T-helper 17 cell (primary cell): Measurements from ENCODE around the gene FAM50B. TPM values are rescaled to one million over a fixed set of nuclear protein-coding genes. Genes with fewer than 3 reads are reported as not detected.

Source experiments
- ATAC-seq: fragments of 150-1000 bp; cut with Tn5 transposase; 2 replicates; pipeline ENCODE4 v1.10.0; 2021; ENCODE audit warnings: mild to moderate bottlenecking, moderate library complexity
- DNase-seq, 3 donors: peaks; one replicate each; pipeline versions ENCODE4 v3.0.0 to v3.0.0-alpha.2; 2020 to 2021
- H3K9me3 ChIP-seq: one replicate; pipeline ENCODE4 v1.7.0; 2013; ENCODE audit warnings: low read length, mild to moderate bottlenecking; ENCODE audit not compliant: control insufficient read depth, poor library complexity, severe bottlenecking
- H3K27ac Mint-ChIP-seq: one replicate; pipeline ENCODE4 v1.8.0; 2022; ENCODE audit warnings: mild to moderate bottlenecking, moderate library complexity, mixed read lengths
- H3K27me3 Mint-ChIP-seq: one replicate; pipeline ENCODE4 v1.8.0; 2022; ENCODE audit warnings: mixed read lengths
- H3K36me3 Mint-ChIP-seq: one replicate; pipeline ENCODE4 v1.8.0; 2022; ENCODE audit warnings: low read depth, mixed read lengths
- H3K4me1 Mint-ChIP-seq: one replicate; pipeline ENCODE4 v1.8.0; 2022; ENCODE audit warnings: mild to moderate bottlenecking, mixed read lengths
- H3K4me3 Mint-ChIP-seq: one replicate; pipeline ENCODE4 v1.8.0; 2022; ENCODE audit warnings: mild to moderate bottlenecking, moderate library complexity, mixed read lengths
- total RNA-seq, 4 donors: library from RNA in 2 of 4; stranded (reverse) in 2 of 4; gene quantifications; one replicate each; pipeline ENCODE4 v1.2.3 and lab custom pipeline; 2022 to 2026

The FAM50B gene
- total RNA-seq, 2 donors from 2014 or later: 5.0 to 5.1 TPM

DNA sequence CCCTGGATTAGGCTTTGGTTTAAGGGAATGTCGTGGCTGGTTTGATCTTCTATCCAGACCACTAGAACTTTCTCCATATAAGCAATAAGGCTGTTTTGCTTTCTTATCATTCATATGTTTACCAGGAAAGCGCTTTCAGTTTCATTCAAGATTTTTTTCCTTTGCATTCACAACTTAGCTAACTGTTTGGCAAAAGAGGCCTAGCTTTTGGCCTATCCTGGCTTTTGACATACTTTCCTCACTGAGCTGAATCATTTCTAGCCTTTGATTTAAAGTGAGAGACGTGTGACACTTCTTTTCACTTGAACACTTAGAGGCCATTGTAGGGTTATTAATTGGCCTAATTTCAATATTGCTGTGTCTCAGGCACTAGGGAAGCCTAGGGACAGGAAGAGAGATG, 1.7 kb upstream of the FAM50B start:
- H3K27ac Mint-ChIP-seq: peak overlapping the region; percentile 80
- ATAC-seq (no peak), DNase-seq (no peak)
- peak overlapping the region; percentile 57 for H3K4me3 Mint-ChIP-seq
- H3K36me3 Mint-ChIP-seq: no peaks in the 10 kb centered on the region
- H3K4me1 Mint-ChIP-seq: peaks cover 25% of the 10 kb centered on the region
- no peaks in the 10 kb centered on the region for H3K27me3 Mint-ChIP-seq
- no peaks in the 10 kb centered on the region for H3K9me3 ChIP-seq

DNA sequence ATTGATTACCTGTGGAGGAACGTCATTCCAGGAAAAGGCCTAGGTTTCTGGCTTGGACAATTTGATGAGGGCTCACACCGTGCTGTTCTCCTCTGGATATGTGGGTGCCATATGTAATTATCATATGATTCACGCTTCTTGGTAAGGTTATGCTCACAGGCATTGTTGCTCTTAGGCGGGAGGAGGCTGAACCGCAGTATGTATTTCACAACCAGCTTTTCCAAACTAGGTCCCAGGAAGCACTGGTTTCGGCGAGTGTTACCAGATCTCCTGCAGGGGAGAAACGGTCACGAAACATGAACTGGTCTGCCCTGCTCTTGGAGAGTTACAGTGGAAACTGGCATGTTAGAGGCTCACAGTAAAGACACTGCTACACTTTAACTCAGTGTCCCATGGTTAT, 793 bp upstream of the FAM50B start:
- Mint-ChIP-seq H3K4me1 (peaks cover 25% of the 10 kb centered on the region), H3K27ac (peak overlapping the region; percentile 80), H3K36me3 (no peaks in the 10 kb centered on the region), H3K27me3 (no peaks in the 10 kb centered on the region), H3K4me3 (peak overlapping the region; percentile 76)
- DNase-seq (no peak), ATAC-seq (no peak)
- H3K9me3 ChIP-seq: no peaks in the 10 kb centered on the region

- no peaks in the 10 kb centered on the region for H3K9me3 ChIP-seq
- Mint-ChIP-seq H3K4me3 (peak overlapping the region; percentile 76), H3K27me3 (no peaks in the 10 kb centered on the region), H3K4me1 (peaks cover 27% of the 10 kb centered on the region), H3K36me3 (no peaks in the 10 kb centered on the region), H3K27ac (peak overlapping the region; percentile 80)
- ATAC-seq (peak; percentile 12), DNase-seq (no peak)
These were observed 693 bp downstream of the FAM50B start for GRCh38 chr6:3849681-3850450.

GRCh38 chr6:3850451-3851203, 1.5 kb downstream of the FAM50B start:
- Mint-ChIP-seq H3K4me3 (peak overlapping the region; percentile 76), H3K27ac (peak overlapping the region; percentile 37), H3K27me3 (no peaks in the 10 kb centered on the region), H3K4me1 (peaks cover 24% of the 10 kb centered on the region), H3K36me3 (no peaks in the 10 kb centered on the region)
- no peaks in the 10 kb centered on the region for H3K9me3 ChIP-seq
- DNase-seq: peak; percentile 20 to 25 (median 23)
- peak; percentile 9 for ATAC-seq

DNA sequence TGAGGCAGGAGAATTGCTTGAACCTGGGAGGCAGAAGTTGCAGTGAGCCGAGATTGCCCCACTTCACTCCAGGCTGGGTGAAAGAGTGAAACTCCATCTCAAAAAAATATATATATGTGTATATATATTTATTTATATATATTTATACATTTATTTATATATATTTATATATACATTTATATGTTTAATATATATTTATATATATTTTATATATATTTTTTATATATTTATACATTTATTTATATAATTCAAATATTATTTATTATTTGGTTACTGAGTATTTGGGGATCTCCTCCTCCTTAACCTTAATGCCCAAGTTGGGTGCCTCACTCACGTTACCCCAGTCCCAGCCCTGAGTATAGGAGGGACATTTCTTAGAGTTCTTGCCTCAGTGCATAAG, 2.7 kb downstream of the FAM50B start:
- no peaks in the 10 kb centered on the region for H3K27me3 Mint-ChIP-seq
- H3K4me3 Mint-ChIP-seq: no peak overlapping the region
- no peak for ATAC-seq
- H3K9me3 ChIP-seq: no peaks in the 10 kb centered on the region
- H3K36me3 Mint-ChIP-seq: no peaks in the 10 kb centered on the region
- DNase-seq: no peak
- peaks cover 24% of the 10 kb centered on the region for H3K4me1 Mint-ChIP-seq
- no peak overlapping the region for H3K27ac Mint-ChIP-seq

DNA sequence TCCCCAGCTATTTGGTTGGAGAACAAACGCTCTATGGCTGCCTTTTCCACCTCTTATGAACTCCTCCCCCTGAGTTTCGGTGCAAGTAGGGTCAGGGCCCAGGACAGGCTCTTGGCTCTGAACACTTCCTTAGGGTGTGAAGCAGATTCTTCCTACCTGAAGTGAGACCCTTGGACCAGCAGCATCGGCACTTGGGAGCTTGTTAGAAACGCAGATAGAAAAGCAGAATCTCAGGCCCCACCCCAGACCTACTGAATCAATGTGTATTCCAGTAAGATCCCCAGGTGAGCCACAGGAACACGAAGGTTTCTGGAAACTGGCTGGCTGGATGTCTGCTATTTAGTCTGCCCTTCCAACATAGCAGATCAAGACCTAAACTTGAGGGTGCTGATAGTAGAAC, 3.2 kb downstream of the FAM50B start:
- Mint-ChIP-seq H3K4me1 (peaks cover 21% of the 10 kb centered on the region), H3K27ac (no peak overlapping the region), H3K36me3 (no peaks in the 10 kb centered on the region), H3K27me3 (no peaks in the 10 kb centered on the region), H3K4me3 (no peak overlapping the region)
- DNase-seq (no peak), ATAC-seq (no peak)
- H3K9me3 ChIP-seq: no peaks in the 10 kb centered on the region

- Mint-ChIP-seq H3K36me3 (no peaks in the 10 kb centered on the region), H3K4me3 (no peak overlapping the region), H3K4me1 (peaks cover 3% of the 10 kb centered on the region), H3K27ac (no peak overlapping the region), H3K27me3 (no peaks in the 10 kb centered on the region)
- DNase-seq (no peak), ATAC-seq (no peak)
- H3K9me3 ChIP-seq: no peaks in the 10 kb centered on the region
These were observed 6.7 kb downstream of the FAM50B start for GRCh38 chr6:3855866-3856265.

DNA sequence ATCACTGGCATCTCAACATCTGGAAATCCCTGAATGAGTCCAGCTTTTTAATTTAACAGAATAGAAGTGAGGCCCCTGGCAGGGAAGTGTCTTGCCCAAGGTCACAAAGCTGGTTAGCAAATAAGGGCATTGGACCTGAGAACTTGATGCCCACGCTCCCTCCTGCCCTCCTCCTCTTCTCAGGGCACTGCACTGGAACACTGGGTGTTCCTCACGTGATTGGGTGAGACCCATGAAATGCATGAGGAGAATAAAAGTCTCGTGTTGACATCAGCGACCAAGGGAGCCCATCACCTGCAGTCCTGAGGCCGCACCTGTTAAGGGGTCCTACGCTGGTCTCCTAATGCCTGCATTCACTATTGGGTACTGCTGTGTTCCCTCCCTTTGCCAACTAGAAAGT, 7.4 kb downstream of the FAM50B start:
- Mint-ChIP-seq H3K27ac (no peak overlapping the region), H3K4me3 (no peak overlapping the region), H3K36me3 (no peaks in the 10 kb centered on the region), H3K27me3 (no peaks in the 10 kb centered on the region), H3K4me1 (peaks cover 2% of the 10 kb centered on the region)
- ATAC-seq: no peak
- DNase-seq: no peak
- no peaks in the 10 kb centered on the region for H3K9me3 ChIP-seq

DNA sequence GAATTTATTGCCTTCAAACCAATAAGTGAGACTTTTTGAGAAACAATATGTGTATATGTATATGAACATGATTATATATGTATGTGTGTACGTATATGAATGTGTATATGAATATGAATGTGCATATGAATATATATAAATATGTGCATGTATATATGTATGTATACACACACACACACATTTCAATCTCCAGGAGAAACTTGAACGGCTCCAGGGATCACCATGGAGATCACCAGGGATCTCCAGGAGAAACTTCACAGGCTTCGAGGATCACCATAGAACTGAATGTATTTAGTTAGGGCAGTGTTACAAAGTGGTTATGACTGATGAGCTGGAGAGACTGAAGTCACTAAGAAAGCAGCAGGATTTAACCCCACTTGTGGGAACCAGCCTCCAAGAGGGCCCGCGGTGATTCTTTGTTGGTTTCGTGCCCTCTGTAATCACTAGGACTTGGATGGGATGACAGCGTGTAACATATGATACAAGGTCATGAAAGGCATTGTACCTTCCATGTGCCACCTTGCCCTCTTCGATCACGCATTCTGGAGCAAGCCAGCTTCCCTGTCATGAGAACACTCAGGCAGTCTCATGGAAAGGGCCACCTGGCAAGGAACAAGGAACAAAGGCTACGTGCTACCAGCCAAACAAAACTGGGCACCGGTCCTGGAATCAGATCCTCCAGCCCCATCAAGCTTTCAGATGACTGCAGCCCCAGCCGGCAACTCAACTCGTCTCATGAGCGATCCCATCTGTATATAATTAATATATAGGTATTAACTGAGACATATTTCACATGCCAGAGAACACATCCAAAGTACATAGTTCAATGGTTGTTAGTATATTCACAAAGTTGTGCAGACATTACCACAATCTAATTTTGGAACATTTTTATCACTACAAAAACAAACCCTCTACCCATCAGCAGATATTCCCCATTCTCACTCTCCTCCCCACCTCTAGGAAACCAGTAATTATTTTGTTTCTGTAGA, 8.6 kb downstream of the FAM50B start:
- Mint-ChIP-seq H3K4me1 (peaks cover 2% of the 10 kb centered on the region), H3K27me3 (no peaks in the 10 kb centered on the region), H3K4me3 (no peak overlapping the region), H3K36me3 (no peaks in the 10 kb centered on the region), H3K27ac (no peak overlapping the region)
- DNase-seq (no peak), ATAC-seq (no peak)
- no peaks in the 10 kb centered on the region for H3K9me3 ChIP-seq

DNA sequence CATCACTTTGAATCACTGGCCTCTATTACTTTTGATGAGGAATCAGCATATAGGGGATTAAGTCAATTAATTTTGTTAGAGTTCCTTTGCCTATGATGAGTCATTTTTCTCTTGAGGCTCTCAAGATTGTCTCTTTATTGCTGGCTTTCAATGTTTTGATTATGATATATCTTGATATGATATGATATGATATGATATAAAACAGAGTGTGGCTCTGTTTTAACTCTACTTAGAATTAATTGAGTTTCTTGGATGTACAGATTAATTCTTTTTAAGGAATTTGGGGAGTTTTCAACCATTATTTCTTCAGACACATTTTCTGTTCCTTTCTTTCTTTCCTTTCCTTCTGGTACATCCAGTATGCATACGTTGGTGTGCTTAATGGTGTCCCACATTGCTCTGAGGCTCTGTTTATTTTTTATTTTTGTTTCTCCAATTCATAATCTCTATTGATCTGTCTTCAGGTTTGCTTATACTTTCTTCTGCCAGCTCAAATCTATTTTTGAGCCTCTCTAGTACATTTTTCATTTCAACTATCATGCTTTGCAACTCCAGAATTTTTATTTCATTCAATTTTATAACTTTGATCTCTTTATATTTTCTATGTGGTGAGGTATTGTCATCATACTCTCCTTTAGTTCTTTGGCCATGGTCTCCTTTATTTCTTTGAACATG, 10.8 kb downstream of the FAM50B start:
- Mint-ChIP-seq H3K4me3 (no peak overlapping the region), H3K4me1 (no peaks in the 10 kb centered on the region), H3K27ac (no peak overlapping the region), H3K36me3 (no peaks in the 10 kb centered on the region), H3K27me3 (no peaks in the 10 kb centered on the region)
- no peak for ATAC-seq
- H3K9me3 ChIP-seq: no peaks in the 10 kb centered on the region
- no peak for DNase-seq

DNA sequence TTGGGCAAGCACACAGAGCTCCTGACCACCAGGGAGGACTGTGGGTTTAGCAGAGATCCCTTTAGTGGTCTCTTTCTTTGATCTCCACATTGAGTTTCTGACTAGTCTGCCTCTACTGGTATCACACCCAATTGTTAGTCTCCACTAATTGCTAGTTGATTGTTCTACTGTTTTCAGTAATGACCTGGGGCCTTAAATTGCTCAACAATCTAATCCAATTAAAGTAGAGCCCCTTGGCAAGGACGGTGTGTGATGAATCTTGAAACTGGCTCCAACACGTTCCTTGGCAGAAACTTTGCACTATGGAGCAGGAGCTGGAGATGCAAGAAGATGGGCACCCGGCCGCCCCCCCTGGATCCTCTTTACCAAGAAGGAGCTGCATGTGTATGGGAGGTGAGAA, 12.3 kb downstream of the FAM50B start:
- no peaks in the 10 kb centered on the region for H3K9me3 ChIP-seq
- Mint-ChIP-seq H3K36me3 (no peaks in the 10 kb centered on the region), H3K27me3 (no peaks in the 10 kb centered on the region), H3K4me1 (no peaks in the 10 kb centered on the region), H3K27ac (no peak overlapping the region), H3K4me3 (no peak overlapping the region)
- ATAC-seq (no peak), DNase-seq (no peak)

- no peaks in the 10 kb centered on the region for H3K4me1 Mint-ChIP-seq
- DNase-seq (no peak), ATAC-seq (no peak)
- no peak overlapping the region for H3K27ac Mint-ChIP-seq
- H3K36me3 Mint-ChIP-seq: no peaks in the 10 kb centered on the region
- H3K9me3 ChIP-seq: no peaks in the 10 kb centered on the region
- no peak overlapping the region for H3K4me3 Mint-ChIP-seq
- no peaks in the 10 kb centered on the region for H3K27me3 Mint-ChIP-seq
These were observed 12.9 kb downstream of the FAM50B start for GRCh38 chr6:3862038-3862437.
